Measurements from ENCODE around the gene TNRC18. TPM values are rescaled to one million over a fixed set of nuclear protein-coding genes. Genes with fewer than 3 reads are reported as not detected.

TNRC18 gene
- total and polyA plus RNA-seq, 4 donors, result 2.3 to 37.1 (median 20.4) TPM

GRCh38 chr7:5334671-5335070 lies 89.0 kb downstream of the TNRC18 start:
- no peak for DNase-seq (ENCODE audit: low spot score)
- Histone ChIP-seq H3K9ac (ENCODE audit: low read depth in 1 of 2, low read length in 2 of 2) (no peak overlapping the region), H3K27ac (ENCODE audit: low read depth in 1 of 2, low read length in 2 of 2) (no peak overlapping the region), H3K36me3 (ENCODE audit: control insufficient read depth in 4 of 4, insufficient read depth in 3 of 4, low read depth in 1 of 4, low read length in 3 of 4) (peaks cover 18 to 55% (median 30%) of the 10 kb centered on the region in 4 donors), H3K9me3 (ENCODE audit: control insufficient read depth in 4 of 4, low read length in 3 of 4) (no peaks in the 10 kb centered on the region), H3K4me3 (ENCODE audit: low read depth in 1 of 3, low read length in 3 of 3) (no peak overlapping the region), H3K4me1 (ENCODE audit: control insufficient read depth in 4 of 4, insufficient read depth in 4 of 4, low read length in 3 of 4) (no peaks in the 10 kb centered on the region), H3K27me3 (ENCODE audit: control insufficient read depth in 4 of 4, insufficient read depth in 4 of 4, low read length in 3 of 4) (no peaks in the 10 kb centered on the region)
- no peak for TF ChIP-seq MAX (IDR thresholded peaks at IDR 0.05)
- 93% methylated on average over 8 of the region's 8 CpGs for WGBS

- no peak for DNase-seq (ENCODE audit: low spot score)
- 92% methylated on average over 32 of the region's 32 CpGs for WGBS
- TF ChIP-seq TAF1 (conservative IDR thresholded peaks at IDR 0.05) (no peak), FOXA1 (IDR thresholded peaks at IDR 0.05) (no peak), NR2F2 (IDR thresholded peaks at IDR 0.05) (no peak), JUND (IDR thresholded peaks at IDR 0.05) (no peak), FOXA2 (IDR thresholded peaks at IDR 0.05) (no peak), SP1 (IDR thresholded peaks at IDR 0.05) (no peak)
- H3K36me3 ChIP-seq (ENCODE audit: control insufficient read depth in 4 of 4, insufficient read depth in 3 of 4, low read depth in 1 of 4, low read length in 3 of 4), result peaks cover 23 to 55% (median 30%) of the 10 kb centered on the region in 4 donors
- no peaks in the 10 kb centered on the region for H3K27me3 ChIP-seq (ENCODE audit: control insufficient read depth in 4 of 4, insufficient read depth in 4 of 4, low read length in 3 of 4)
- no peak overlapping the region for H3K9ac ChIP-seq (ENCODE audit: low read depth in 1 of 2, low read length in 2 of 2)
- H3K4me1 ChIP-seq (ENCODE audit: control insufficient read depth in 4 of 4, insufficient read depth in 4 of 4, low read length in 3 of 4), result no peaks in the 10 kb centered on the region
- no peaks in the 10 kb centered on the region for H3K9me3 ChIP-seq (ENCODE audit: control insufficient read depth in 4 of 4, low read length in 3 of 4)
- H3K27ac ChIP-seq (ENCODE audit: low read depth in 1 of 2, low read length in 2 of 2), result no peak overlapping the region
- H3K4me3 ChIP-seq (ENCODE audit: low read depth in 1 of 3, low read length in 3 of 3), result no peak overlapping the region
These were observed 90.3 kb downstream of the TNRC18 start for GRCh38 chr7:5333121-5334045.

GRCh38 chr7:5332579-5332978 lies 91.1 kb downstream of the TNRC18 start:
- 96% methylated on average over 43 of the region's 43 CpGs for WGBS
- TF ChIP-seq MAX (IDR thresholded peaks at IDR 0.05), result no peak
- TF ChIP-seq RAD21 (IDR thresholded peaks at IDR 0.05), result no peak
- TF ChIP-seq EGR1 (IDR thresholded peaks at IDR 0.05; ENCODE audit: low read depth in 2 of 2), result no peak
- TF ChIP-seq JUND (IDR thresholded peaks at IDR 0.05), result no peak
- TF ChIP-seq, protein P1, sequence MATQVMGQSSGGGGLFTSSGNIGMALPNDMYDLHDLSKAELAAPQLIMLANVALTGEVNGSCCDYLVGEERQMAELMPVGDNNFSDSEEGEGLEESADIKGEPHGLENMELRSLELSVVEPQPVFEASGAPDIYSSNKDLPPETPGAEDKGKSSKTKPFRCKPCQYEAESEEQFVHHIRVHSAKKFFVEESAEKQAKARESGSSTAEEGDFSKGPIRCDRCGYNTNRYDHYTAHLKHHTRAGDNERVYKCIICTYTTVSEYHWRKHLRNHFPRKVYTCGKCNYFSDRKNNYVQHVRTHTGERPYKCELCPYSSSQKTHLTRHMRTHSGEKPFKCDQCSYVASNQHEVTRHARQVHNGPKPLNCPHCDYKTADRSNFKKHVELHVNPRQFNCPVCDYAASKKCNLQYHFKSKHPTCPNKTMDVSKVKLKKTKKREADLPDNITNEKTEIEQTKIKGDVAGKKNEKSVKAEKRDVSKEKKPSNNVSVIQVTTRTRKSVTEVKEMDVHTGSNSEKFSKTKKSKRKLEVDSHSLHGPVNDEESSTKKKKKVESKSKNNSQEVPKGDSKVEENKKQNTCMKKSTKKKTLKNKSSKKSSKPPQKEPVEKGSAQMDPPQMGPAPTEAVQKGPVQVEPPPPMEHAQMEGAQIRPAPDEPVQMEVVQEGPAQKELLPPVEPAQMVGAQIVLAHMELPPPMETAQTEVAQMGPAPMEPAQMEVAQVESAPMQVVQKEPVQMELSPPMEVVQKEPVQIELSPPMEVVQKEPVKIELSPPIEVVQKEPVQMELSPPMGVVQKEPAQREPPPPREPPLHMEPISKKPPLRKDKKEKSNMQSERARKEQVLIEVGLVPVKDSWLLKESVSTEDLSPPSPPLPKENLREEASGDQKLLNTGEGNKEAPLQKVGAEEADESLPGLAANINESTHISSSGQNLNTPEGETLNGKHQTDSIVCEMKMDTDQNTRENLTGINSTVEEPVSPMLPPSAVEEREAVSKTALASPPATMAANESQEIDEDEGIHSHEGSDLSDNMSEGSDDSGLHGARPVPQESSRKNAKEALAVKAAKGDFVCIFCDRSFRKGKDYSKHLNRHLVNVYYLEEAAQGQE (IDR thresholded peaks at IDR 0.05), result no peak

More at GRCh38 chr7:5332579-5332978, 91.1 kb downstream of the TNRC18 start:
- Histone ChIP-seq H3K27ac (ENCODE audit: low read depth in 1 of 2, low read length in 2 of 2) (no peak overlapping the region), H3K9ac (ENCODE audit: low read depth in 1 of 2, low read length in 2 of 2) (no peak overlapping the region), H3K4me3 (ENCODE audit: low read depth in 1 of 3, low read length in 3 of 3) (no peak overlapping the region), H3K9me3 (ENCODE audit: control insufficient read depth in 4 of 4, low read length in 3 of 4) (no peaks in the 10 kb centered on the region), H3K27me3 (ENCODE audit: control insufficient read depth in 4 of 4, insufficient read depth in 4 of 4, low read length in 3 of 4) (no peaks in the 10 kb centered on the region), H3K36me3 (ENCODE audit: control insufficient read depth in 4 of 4, insufficient read depth in 3 of 4, low read depth in 1 of 4, low read length in 3 of 4) (peaks cover 25 to 53% (median 31%) of the 10 kb centered on the region in 4 donors), H3K4me1 (ENCODE audit: control insufficient read depth in 4 of 4, insufficient read depth in 4 of 4, low read length in 3 of 4) (no peaks in the 10 kb centered on the region)
- DNase-seq (ENCODE audit: low spot score), result no peak

Data from liver (tissue), 9 donors.